ENCODE data around the gene PVALB. TPM values are rescaled to one million over a fixed set of nuclear protein-coding genes. Genes with fewer than 3 reads are reported as not detected.

PVALB gene
- total RNA-seq, 4 donors from 2014 or later = not detected

GRCh38 chr22:36769541-36770512, 47.0 kb downstream of the PVALB start:
- DNase-seq (ENCODE audit: low spot score) (no peak), ATAC-seq (ENCODE audit: low FRiP score) (no peak)
- TF ChIP-seq CTCF (IDR thresholded peaks at IDR 0.05) = no peak

- DNase-seq (ENCODE audit: low spot score) = no peak
- no peak for ATAC-seq (ENCODE audit: low FRiP score)
- no peak for TF ChIP-seq CTCF (IDR thresholded peaks at IDR 0.05)
Observed at GRCh38 chr22:36768616-36769015, 48.2 kb downstream of the PVALB start.

DNA sequence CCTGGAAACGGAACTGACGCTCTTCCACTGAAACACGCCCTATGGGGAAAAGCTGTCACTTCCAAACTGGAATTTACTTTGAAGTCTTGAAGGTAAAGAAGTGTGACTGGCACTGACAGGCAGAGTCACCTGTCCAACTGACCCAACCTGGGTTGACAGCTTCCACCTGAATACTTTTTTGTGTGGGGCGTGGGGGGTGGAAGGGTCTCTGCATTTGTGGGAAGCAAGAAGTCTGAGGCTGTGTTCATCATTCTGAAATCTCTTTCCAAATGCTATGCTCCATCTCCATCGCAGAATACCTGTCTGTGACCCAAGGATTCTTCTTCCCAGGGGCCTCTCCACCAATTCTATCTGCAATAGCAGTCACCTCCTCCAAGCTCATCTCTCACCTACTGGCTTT, 48.7 kb downstream of the PVALB start:
- DNase-seq (ENCODE audit: low spot score) (no peak), ATAC-seq (ENCODE audit: low FRiP score) (no peak)
- TF ChIP-seq CTCF (IDR thresholded peaks at IDR 0.05) = no peak

DNA sequence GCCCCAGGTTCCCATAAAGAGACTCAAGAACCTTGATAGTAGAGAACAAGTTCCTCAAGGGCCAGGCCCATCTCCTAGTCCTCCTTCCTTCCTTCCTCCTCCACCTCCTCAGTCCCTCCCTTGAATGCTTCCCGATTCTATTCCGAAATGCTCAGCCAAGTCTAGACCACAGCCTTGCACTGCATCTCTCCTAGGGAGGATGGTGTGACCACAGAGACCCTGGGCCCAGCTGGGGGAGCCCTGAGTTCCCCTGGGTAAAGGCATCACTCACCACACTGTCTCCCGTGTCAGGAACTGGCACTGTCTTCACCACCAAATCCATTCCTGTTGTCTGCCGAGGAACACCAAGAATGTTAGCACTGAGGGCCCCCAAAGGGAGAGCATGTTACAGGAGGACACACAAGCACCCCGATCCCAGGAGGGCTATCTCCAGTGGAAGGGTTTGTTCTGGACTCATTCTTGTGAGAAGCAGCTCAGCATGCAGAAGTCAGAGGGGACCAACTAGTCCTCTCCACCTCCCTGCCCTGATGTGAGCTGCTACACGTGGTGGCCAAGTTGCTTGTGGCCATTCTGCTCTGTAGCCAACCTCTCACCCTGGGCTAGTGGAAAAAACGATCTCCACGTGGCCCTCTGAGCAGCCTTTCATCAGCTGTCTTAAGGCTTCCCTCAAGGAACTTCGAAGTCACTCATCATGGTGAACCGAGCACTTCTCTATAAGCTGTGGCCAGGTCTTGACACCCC, 49.6 kb downstream of the PVALB start:
- DNase-seq (ENCODE audit: low spot score) = peak; percentile 7
- ATAC-seq (ENCODE audit: low FRiP score) = no peak
- TF ChIP-seq CTCF (IDR thresholded peaks at IDR 0.05) = no peak

- ATAC-seq (ENCODE audit: low FRiP score) = no peak
Observed at GRCh38 chr22:36765943-36766450, 50.8 kb downstream of the PVALB start.

More at GRCh38 chr22:36765943-36766450, 50.8 kb downstream of the PVALB start:
- DNase-seq (ENCODE audit: low spot score) = no peak
- TF ChIP-seq CTCF (IDR thresholded peaks at IDR 0.05) = no peak
